PC-9 (cell line): ENCODE data around the gene SLC45A3. TPM values are rescaled to one million over a fixed set of nuclear protein-coding genes. Genes with fewer than 3 reads are reported as not detected.
A peak's percentile ranks its signal among the peaks of the same experiment; 100 is the strongest.

ENCODE experiments used
- BruUV-seq: library from RNA; stranded (reverse); fragments of 400-500 nt; replicated peaks from 2 replicates; lab custom pipeline; 2021; lab: Mats Ljungman, UMichigan
- CTCF ChIA-PET: fragments of 300-600 bp; sonication (Branson Sonifier 250); formaldehyde crosslinking; loops from one replicate; lab custom pipeline; 2022; ENCODE audit warnings: antibody characterized with exemption; lab: Charles Lee
- POLR2A ChIA-PET: fragments of 300-600 bp; sonication (Branson Sonifier 250); formaldehyde crosslinking; loops from one replicate; lab custom pipeline; 2022; ENCODE audit warnings: antibody characterized with exemption; ENCODE audit not compliant: unreplicated experiment; lab: Charles Lee
- DNase-seq, 2 experiments: peaks; one replicate each; pipeline versions ENCODE4 v3.0.0 to v3.0.0-alpha.2; 2015 to 2022; ENCODE audit warnings: mixed read lengths in 1 of 2
- H2AFZ ChIP-seq: fragments of 200-600 bp; sonication (generic); 2 replicates; pipeline ENCODE4 v1.8.1; 2017; ENCODE audit warnings: antibody characterized with exemption
- H3F3A ChIP-seq: fragments of 200-600 bp; sonication (generic); 2 replicates; pipeline ENCODE4 v1.8.1; 2017; ENCODE audit warnings: antibody characterized with exemption, mild to moderate bottlenecking, low read depth; ENCODE audit not compliant: insufficient read depth
- H3K27ac ChIP-seq: fragments of 200-600 bp; sonication (generic); 2 replicates; pipeline ENCODE4 v1.6.1; 2016; ENCODE audit warnings: mixed run types
- H3K27me3 ChIP-seq: fragments of 200-600 bp; sonication (generic); 2 replicates; pipeline ENCODE4 v1.6.1; 2016; ENCODE audit warnings: low read depth, mixed run types; ENCODE audit not compliant: insufficient read depth
- H3K36me3 ChIP-seq: fragments of 200-600 bp; sonication (generic); 2 replicates; pipeline ENCODE4 v1.6.1; 2016; ENCODE audit warnings: low read depth, mixed run types
- H3K4me1 ChIP-seq: fragments of 200-600 bp; sonication (generic); replicated peaks from 2 replicates; pipeline ENCODE4 v1.6.1; 2016; ENCODE audit warnings: mixed run types; ENCODE audit not compliant: insufficient read depth
- H3K4me2 ChIP-seq: fragments of 200-600 bp; sonication (generic); 2 replicates; pipeline ENCODE4 v1.6.1; 2017; ENCODE audit warnings: mixed run types
- H3K4me3 ChIP-seq: fragments of 200-600 bp; sonication (generic); 2 replicates; pipeline ENCODE4 v1.6.1; 2016; ENCODE audit warnings: mixed run types
- H3K79me2 ChIP-seq: fragments of 200-600 bp; sonication (generic); 2 replicates; pipeline ENCODE4 v1.6.1; 2017; ENCODE audit warnings: low read depth, mixed run types
- H3K9me2 ChIP-seq: fragments of 200-600 bp; sonication (generic); 2 replicates; pipeline ENCODE4 v1.8.1; 2017; ENCODE audit warnings: mild to moderate bottlenecking; ENCODE audit not compliant: insufficient read depth
- H3K9me3 ChIP-seq: fragments of 200-600 bp; sonication (generic); 2 replicates; pipeline ENCODE4 v1.8.1; 2016; ENCODE audit warnings: low read depth; ENCODE audit not compliant: insufficient read depth
- H4K20me1 ChIP-seq: fragments of 200-600 bp; sonication (generic); 2 replicates; pipeline ENCODE4 v1.8.1; 2017; ENCODE audit not compliant: insufficient read depth
- EZH2 ChIP-seq: fragments of 200-600 bp; sonication (generic); IDR thresholded peaks from 2 replicates; pipeline ENCODE4 v1.8.0; 2017; ENCODE audit warnings: antibody characterized with exemption, low read depth
- intact Hi-C: fragments of 100-400 bp; cut with micrococcal nuclease; formaldehyde crosslinking; loops from one replicate; pipeline ENCODE4 v1.10.0; 2022; ENCODE audit not compliant: unreplicated experiment
- total RNA-seq: library from RNA; stranded (reverse); gene quantifications from 2 replicates; pipeline ENCODE4 v1.2.3, GENCODE V29; 2021
- TF ChIP-seq, protein P1 (sequence below): fragments of 200-600 bp; sonication (generic); conservative IDR thresholded peaks from 2 replicates; pipeline ENCODE4 v1.6.1; 2017; ENCODE audit warnings: mixed run types, antibody characterized with exemption, mild to moderate bottlenecking, moderate library complexity

The SLC45A3 gene
- total RNA-seq, 1 experiment from 2014 or later = 19.9 TPM

- Histone ChIP-seq H3K79me2 (no peaks in the 10 kb centered on the region), H3F3A (peaks cover 84% of the 10 kb centered on the region), H3K9me2 (no peaks in the 10 kb centered on the region), H2AFZ (no peak overlapping the region), H3K4me3 (no peak overlapping the region), H4K20me1 (peaks cover 10% of the 10 kb centered on the region; the same call in 1 of the 2 replicates), H3K36me3 (peaks cover 35% of the 10 kb centered on the region), H3K27ac (no peak overlapping the region), H3K4me2 (no peak overlapping the region), H3K9me3 (no peaks in the 10 kb centered on the region), H3K27me3 (no peaks in the 10 kb centered on the region), H3K4me1 (no peaks in the 10 kb centered on the region)
- BruUV-seq = no TSS peak
- no peak for DNase-seq
- POLR2A ChIA-PET = no interaction called here
- intact Hi-C loops = no loop called here
- TF ChIP-seq, protein P1, sequence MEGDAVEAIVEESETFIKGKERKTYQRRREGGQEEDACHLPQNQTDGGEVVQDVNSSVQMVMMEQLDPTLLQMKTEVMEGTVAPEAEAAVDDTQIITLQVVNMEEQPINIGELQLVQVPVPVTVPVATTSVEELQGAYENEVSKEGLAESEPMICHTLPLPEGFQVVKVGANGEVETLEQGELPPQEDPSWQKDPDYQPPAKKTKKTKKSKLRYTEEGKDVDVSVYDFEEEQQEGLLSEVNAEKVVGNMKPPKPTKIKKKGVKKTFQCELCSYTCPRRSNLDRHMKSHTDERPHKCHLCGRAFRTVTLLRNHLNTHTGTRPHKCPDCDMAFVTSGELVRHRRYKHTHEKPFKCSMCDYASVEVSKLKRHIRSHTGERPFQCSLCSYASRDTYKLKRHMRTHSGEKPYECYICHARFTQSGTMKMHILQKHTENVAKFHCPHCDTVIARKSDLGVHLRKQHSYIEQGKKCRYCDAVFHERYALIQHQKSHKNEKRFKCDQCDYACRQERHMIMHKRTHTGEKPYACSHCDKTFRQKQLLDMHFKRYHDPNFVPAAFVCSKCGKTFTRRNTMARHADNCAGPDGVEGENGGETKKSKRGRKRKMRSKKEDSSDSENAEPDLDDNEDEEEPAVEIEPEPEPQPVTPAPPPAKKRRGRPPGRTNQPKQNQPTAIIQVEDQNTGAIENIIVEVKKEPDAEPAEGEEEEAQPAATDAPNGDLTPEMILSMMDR = no peak
- no peak for TF ChIP-seq EZH2
- CTCF ChIA-PET = no interaction called here
Measured at GRCh38 chr1:205715628-205716027, 35.3 kb upstream of the SLC45A3 start.

DNA sequence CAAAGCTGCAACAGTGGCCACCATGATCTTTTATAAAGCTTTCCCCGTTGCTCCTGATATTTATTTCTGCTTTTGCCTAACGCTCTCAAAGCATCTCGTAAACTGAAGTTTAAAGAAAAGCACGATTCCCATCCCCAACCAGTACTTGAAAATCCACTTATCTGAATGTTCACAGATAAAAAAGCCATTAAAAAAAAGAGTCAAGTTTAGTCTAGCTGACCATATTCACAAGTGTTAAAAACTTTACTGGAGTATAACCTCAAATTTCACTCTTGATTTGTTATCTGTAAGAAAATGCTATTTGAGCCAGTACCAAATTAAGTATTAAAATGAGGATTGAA lies 34.6 kb upstream of the SLC45A3 start:
- Histone ChIP-seq H2AFZ (no peak overlapping the region), H3K27ac (no peak overlapping the region; the same call in 1 of the 2 replicates), H3K9me2 (no peaks in the 10 kb centered on the region), H3K36me3 (peaks cover 30% of the 10 kb centered on the region), H4K20me1 (peaks cover 3% of the 10 kb centered on the region; the same call in 1 of the 2 replicates), H3K4me3 (no peak overlapping the region), H3K27me3 (no peaks in the 10 kb centered on the region), H3K4me1 (no peaks in the 10 kb centered on the region), H3F3A (peaks cover 80% of the 10 kb centered on the region), H3K9me3 (no peaks in the 10 kb centered on the region), H3K4me2 (no peak overlapping the region), H3K79me2 (no peaks in the 10 kb centered on the region)
- ChIA-PET POLR2A (no interaction called here), CTCF (interaction anchor here (0.6 kb wide), 1 partner anchor 28 kb away, joined by 4 read pairs; no protein-coding TSS in a partner anchor)
- no TSS peak for BruUV-seq
- intact Hi-C loops = loop anchor here (5.0 kb wide), 1 partner anchor 188 kb away; no protein-coding TSS in a partner anchor
- TF ChIP-seq, protein P1 = no peak
- no peak for TF ChIP-seq EZH2
- DNase-seq = no peak

GRCh38 chr1:205714190-205714905 lies 34.0 kb upstream of the SLC45A3 start:
- ChIA-PET POLR2A (no interaction called here), CTCF (interaction anchor here (0.6 to 1.1 kb wide), 2 partner anchors 27 to 55 kb away, joined by 3 to 4 read pairs; no protein-coding TSS in a partner anchor)
- no peak overlapping the region for H3K4me3 ChIP-seq
- intact Hi-C loops = loop anchor here (5.0 kb wide), 1 partner anchor 187 kb away; no protein-coding TSS in a partner anchor
- no peak overlapping the region for H3K27ac ChIP-seq
- no peak overlapping the region for H2AFZ ChIP-seq
- H3K36me3 ChIP-seq = peaks cover 26% of the 10 kb centered on the region
- no peak for TF ChIP-seq EZH2
- TF ChIP-seq, protein P1 = no peak
- no peaks in the 10 kb centered on the region for H3K27me3 ChIP-seq
- H3K4me2 ChIP-seq = no peak overlapping the region
- H3K9me2 ChIP-seq = no peaks in the 10 kb centered on the region
- H3K9me3 ChIP-seq = no peaks in the 10 kb centered on the region
- no peaks in the 10 kb centered on the region for H3K4me1 ChIP-seq
- peaks cover 79% of the 10 kb centered on the region for H3F3A ChIP-seq
- BruUV-seq = TSS peak; percentile 6
- no peak for DNase-seq
- no peaks in the 10 kb centered on the region for H3K79me2 ChIP-seq
- H4K20me1 ChIP-seq = no peaks in the 10 kb centered on the region
